ENCODE data around the gene NDUFS1.

DNA sequence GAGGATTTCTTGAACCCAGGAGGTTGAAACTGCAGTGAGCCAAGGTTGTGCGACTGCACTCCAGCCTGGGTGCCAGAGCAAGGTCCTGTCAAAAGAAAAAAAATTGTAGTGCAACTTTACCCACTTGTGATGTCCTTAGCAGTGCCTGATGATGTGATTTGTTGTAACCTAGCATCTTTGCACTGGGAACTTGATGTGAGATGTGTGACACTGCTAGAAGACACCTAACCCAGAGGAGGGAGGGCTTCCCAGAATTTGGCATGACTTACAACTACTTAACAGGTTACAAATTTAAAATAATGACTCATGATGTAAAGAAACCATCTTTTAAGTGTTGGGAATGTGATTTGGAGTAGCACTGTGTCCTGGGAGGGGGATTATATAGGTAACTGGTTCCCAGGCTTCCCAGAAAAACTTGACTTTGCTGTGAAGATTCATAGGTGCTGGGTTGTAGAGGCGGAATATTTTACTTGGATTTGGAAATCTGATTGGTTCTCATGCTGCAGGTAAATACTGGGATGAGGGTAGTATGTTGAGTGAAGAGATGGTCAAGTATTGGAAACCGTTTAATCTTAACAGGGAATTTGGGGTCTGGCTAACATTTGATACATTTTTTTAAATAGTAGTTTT, 4.1 kb upstream of the NDUFS1 start:
- TF ChIP-seq, protein P1, sequence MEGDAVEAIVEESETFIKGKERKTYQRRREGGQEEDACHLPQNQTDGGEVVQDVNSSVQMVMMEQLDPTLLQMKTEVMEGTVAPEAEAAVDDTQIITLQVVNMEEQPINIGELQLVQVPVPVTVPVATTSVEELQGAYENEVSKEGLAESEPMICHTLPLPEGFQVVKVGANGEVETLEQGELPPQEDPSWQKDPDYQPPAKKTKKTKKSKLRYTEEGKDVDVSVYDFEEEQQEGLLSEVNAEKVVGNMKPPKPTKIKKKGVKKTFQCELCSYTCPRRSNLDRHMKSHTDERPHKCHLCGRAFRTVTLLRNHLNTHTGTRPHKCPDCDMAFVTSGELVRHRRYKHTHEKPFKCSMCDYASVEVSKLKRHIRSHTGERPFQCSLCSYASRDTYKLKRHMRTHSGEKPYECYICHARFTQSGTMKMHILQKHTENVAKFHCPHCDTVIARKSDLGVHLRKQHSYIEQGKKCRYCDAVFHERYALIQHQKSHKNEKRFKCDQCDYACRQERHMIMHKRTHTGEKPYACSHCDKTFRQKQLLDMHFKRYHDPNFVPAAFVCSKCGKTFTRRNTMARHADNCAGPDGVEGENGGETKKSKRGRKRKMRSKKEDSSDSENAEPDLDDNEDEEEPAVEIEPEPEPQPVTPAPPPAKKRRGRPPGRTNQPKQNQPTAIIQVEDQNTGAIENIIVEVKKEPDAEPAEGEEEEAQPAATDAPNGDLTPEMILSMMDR (IDR thresholded peaks at IDR 0.05), result no peak
- TF ChIP-seq EZH2 (IDR thresholded peaks at IDR 0.05; ENCODE audit: borderline replicate concordance, insufficient read depth, low read depth, low read length, poor library complexity, severe bottlenecking), result no peak

Measured in B cell (primary cell).